OCI-LY1 (cell line): ENCODE results near the gene OR11A1.

Experiments
- H2AFZ ChIP-seq: fragments of 200-600 bp; sonication (generic), shearing (Covaris generic); 2 replicates; pipeline ENCODE4 v1.6.0; 2014; ENCODE audit warnings: antibody characterized with exemption, mild to moderate bottlenecking, low read length
- H3F3A ChIP-seq: fragments of 200-600 bp; sonication (generic), shearing (Covaris generic); 2 replicates; pipeline ENCODE4 v1.6.0; 2014; ENCODE audit warnings: mild to moderate bottlenecking, antibody characterized with exemption, low read length, moderate library complexity; ENCODE audit not compliant: insufficient read depth
- H3K27ac ChIP-seq: fragments of 200-600 bp; sonication (generic); 2 replicates; pipeline ENCODE4 v1.5.1; 2014; ENCODE audit warnings: low read length, mixed run types, mild to moderate bottlenecking, low read depth; ENCODE audit not compliant: poor library complexity, severe bottlenecking
- H3K27me3 ChIP-seq: fragments of 200-600 bp; sonication (generic); 2 replicates; pipeline ENCODE4 v1.6.0; 2014; ENCODE audit warnings: antibody characterized with exemption, mild to moderate bottlenecking, low read length, moderate library complexity; ENCODE audit not compliant: insufficient read depth
- H3K36me3 ChIP-seq: fragments of 200-600 bp; sonication (generic); 2 replicates; pipeline ENCODE4 v1.6.1; 2014; ENCODE audit warnings: mild to moderate bottlenecking, antibody characterized with exemption, low read length, moderate library complexity, mixed read lengths; ENCODE audit not compliant: insufficient read depth
- H3K4me1 ChIP-seq: fragments of 200-600 bp; sonication (generic); 2 replicates; pipeline ENCODE4 v1.5.1; 2014; ENCODE audit warnings: mild to moderate bottlenecking, low read length, moderate library complexity; ENCODE audit not compliant: insufficient read depth, severe bottlenecking
- H3K4me2 ChIP-seq: fragments of 200-600 bp; sonication (generic), shearing (Covaris generic); 2 replicates; pipeline ENCODE4 v1.6.1; 2014; ENCODE audit warnings: low read length
- H3K4me3 ChIP-seq: fragments of 200-600 bp; sonication (generic); 2 replicates; pipeline ENCODE4 v1.5.1; 2014; ENCODE audit warnings: low read length, low read depth, mild to moderate bottlenecking, mixed read lengths; ENCODE audit not compliant: poor library complexity, severe bottlenecking
- H3K79me2 ChIP-seq: fragments of 200-600 bp; shearing (Covaris generic); 2 replicates; pipeline ENCODE4 v1.6.1; 2016; ENCODE audit warnings: mixed run types, low read length, mixed read lengths; ENCODE audit not compliant: insufficient read depth
- H3K9ac ChIP-seq: fragments of 200-600 bp; sonication (generic), shearing (Covaris generic); 2 replicates; pipeline ENCODE4 v1.6.1; 2014; ENCODE audit warnings: mild to moderate bottlenecking, low read length, mixed read lengths
- H3K9me2 ChIP-seq: fragments of 200-600 bp; sonication (generic), shearing (Covaris generic); 2 replicates; pipeline ENCODE4 v1.6.1; 2014; ENCODE audit warnings: low read depth, mild to moderate bottlenecking, low read length, mixed read lengths
- H3K9me3 ChIP-seq: fragments of 200-600 bp; shearing (Covaris generic); 2 replicates; pipeline ENCODE4 v1.6.1; 2014; ENCODE audit warnings: low read length, mixed read lengths
- H4K20me1 ChIP-seq: fragments of 200-600 bp; sonication (generic), shearing (Covaris generic); 2 replicates; pipeline ENCODE4 v1.6.0; 2016; ENCODE audit warnings: mild to moderate bottlenecking, low read length; ENCODE audit not compliant: insufficient read depth
- EZH2 ChIP-seq: fragments of 200-600 bp; sonication (generic), shearing (Covaris generic); IDR thresholded peaks from 2 replicates; pipeline ENCODE4 v1.8.0; 2017; ENCODE audit warnings: borderline replicate concordance, mixed run types, mild to moderate bottlenecking, antibody characterized with exemption, low read length, moderate library complexity, mixed read lengths
- TF ChIP-seq, protein P1 (sequence below): fragments of 200-600 bp; sonication (generic), shearing (Covaris generic); IDR thresholded peaks from 2 replicates; pipeline ENCODE4 v1.5.1; 2017; ENCODE audit warnings: mild to moderate bottlenecking, antibody characterized with exemption, low read length, moderate library complexity, mixed read lengths

The OR11A1 gene

DNA sequence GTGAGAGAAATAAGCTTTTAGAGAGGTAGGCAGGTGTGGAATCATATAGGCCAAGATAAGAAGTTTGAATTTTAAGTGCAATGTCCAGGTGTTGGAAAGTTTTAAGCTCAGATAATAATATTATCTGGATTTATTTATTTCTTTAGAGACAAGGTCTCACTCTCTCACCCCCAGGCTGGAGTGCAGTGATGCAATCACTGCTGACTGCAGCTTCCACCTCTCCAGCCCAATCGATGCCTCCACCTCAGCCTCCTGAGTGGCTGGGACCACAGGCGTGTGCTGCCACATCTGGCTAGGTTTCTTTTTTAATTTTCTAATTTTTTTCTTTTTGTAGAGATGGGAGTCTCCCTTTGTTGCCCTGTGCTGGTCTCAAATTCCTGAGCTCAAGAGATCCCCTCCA lies 36.4 kb upstream of the OR11A1 start:
- Histone ChIP-seq H3K36me3 (no peaks in the 10 kb centered on the region), H3F3A (no peaks in the 10 kb centered on the region), H3K27ac (no peak overlapping the region)

DNA sequence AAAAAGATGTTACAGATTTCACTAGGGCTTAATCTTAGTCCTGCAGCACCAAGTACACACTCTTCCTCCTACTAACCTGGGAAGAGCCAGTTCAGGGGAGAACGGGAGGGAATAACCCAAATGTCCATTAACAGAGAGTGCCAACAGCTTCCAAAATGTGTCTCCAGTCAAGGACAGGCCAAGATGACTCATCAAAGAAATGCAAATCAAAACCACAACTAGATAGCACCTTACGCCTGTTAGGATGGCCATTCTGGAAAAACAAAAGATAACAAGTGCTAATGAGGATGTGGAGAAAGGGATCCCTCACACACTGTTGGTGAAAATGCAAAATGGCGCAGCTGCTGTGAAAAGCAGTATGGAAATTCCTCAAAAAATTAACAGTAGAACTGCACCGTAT lies 34.7 kb upstream of the OR11A1 start:
- Histone ChIP-seq H3K9me2 (no peaks in the 10 kb centered on the region), H3K4me3 (no peak overlapping the region), H3K4me2 (no peak overlapping the region), H3K27ac (no peak overlapping the region), H3K36me3 (no peaks in the 10 kb centered on the region), H3F3A (no peaks in the 10 kb centered on the region), H3K9me3 (no peaks in the 10 kb centered on the region), H4K20me1 (no peaks in the 10 kb centered on the region), H3K9ac (no peak overlapping the region), H2AFZ (no peak overlapping the region), H3K27me3 (no peaks in the 10 kb centered on the region), H3K4me1 (no peaks in the 10 kb centered on the region), H3K79me2 (no peaks in the 10 kb centered on the region)
- no peak for TF ChIP-seq EZH2
- TF ChIP-seq, protein P1, sequence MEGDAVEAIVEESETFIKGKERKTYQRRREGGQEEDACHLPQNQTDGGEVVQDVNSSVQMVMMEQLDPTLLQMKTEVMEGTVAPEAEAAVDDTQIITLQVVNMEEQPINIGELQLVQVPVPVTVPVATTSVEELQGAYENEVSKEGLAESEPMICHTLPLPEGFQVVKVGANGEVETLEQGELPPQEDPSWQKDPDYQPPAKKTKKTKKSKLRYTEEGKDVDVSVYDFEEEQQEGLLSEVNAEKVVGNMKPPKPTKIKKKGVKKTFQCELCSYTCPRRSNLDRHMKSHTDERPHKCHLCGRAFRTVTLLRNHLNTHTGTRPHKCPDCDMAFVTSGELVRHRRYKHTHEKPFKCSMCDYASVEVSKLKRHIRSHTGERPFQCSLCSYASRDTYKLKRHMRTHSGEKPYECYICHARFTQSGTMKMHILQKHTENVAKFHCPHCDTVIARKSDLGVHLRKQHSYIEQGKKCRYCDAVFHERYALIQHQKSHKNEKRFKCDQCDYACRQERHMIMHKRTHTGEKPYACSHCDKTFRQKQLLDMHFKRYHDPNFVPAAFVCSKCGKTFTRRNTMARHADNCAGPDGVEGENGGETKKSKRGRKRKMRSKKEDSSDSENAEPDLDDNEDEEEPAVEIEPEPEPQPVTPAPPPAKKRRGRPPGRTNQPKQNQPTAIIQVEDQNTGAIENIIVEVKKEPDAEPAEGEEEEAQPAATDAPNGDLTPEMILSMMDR = no peak

More for the DNA sequence above, 36.4 kb upstream of the OR11A1 start:
- Histone ChIP-seq H3K4me3 (no peak overlapping the region), H3K9me2 (no peaks in the 10 kb centered on the region), H3K9ac (no peak overlapping the region), H3K9me3 (no peaks in the 10 kb centered on the region), H2AFZ (no peak overlapping the region), H4K20me1 (no peaks in the 10 kb centered on the region), H3K4me2 (no peak overlapping the region), H3K79me2 (no peaks in the 10 kb centered on the region), H3K4me1 (no peaks in the 10 kb centered on the region), H3K27me3 (no peaks in the 10 kb centered on the region)
- TF ChIP-seq EZH2 = no peak
- TF ChIP-seq, protein P1 = no peak

DNA sequence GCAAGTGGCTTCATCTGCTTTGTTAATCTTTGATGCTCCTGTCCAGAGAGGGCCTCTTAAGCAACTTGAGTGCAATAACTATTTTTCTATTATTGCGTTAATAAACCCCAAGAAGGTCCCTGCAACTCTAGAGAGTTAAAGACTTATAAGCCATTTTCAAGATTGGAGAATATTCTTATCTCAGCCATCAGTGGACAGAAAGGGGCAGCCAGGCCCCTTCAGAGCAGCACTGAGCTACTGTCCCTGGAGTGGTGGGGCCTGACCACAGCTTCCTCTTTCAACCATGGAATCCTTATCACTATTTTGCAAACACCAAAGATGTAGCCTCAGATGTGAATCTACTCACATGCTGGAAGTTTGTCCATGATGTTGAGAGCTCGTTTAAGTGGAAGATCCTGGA lies 33.7 kb upstream of the OR11A1 start:
- Histone ChIP-seq H3K4me2 (no peak overlapping the region), H3K4me1 (no peaks in the 10 kb centered on the region), H3F3A (no peaks in the 10 kb centered on the region), H3K9ac (no peak overlapping the region), H2AFZ (no peak overlapping the region), H3K27me3 (no peaks in the 10 kb centered on the region), H3K9me3 (no peaks in the 10 kb centered on the region), H3K36me3 (no peaks in the 10 kb centered on the region), H3K79me2 (no peaks in the 10 kb centered on the region), H3K4me3 (no peak overlapping the region), H3K27ac (no peak overlapping the region), H3K9me2 (no peaks in the 10 kb centered on the region), H4K20me1 (no peaks in the 10 kb centered on the region)
- TF ChIP-seq, protein P1 = no peak
- no peak for TF ChIP-seq EZH2
